HG03439 (cell line): Measurements from ENCODE around the gene C2orf81.

Experiments used
- ATAC-seq: cut with Tn5 transposase; IDR thresholded peaks from one replicate; pipeline ENCODE4 v1.9.1; 2021; ENCODE audit warnings: mild to moderate bottlenecking, moderate library complexity; ENCODE audit not compliant: unreplicated experiment

The C2orf81 gene

DNA sequence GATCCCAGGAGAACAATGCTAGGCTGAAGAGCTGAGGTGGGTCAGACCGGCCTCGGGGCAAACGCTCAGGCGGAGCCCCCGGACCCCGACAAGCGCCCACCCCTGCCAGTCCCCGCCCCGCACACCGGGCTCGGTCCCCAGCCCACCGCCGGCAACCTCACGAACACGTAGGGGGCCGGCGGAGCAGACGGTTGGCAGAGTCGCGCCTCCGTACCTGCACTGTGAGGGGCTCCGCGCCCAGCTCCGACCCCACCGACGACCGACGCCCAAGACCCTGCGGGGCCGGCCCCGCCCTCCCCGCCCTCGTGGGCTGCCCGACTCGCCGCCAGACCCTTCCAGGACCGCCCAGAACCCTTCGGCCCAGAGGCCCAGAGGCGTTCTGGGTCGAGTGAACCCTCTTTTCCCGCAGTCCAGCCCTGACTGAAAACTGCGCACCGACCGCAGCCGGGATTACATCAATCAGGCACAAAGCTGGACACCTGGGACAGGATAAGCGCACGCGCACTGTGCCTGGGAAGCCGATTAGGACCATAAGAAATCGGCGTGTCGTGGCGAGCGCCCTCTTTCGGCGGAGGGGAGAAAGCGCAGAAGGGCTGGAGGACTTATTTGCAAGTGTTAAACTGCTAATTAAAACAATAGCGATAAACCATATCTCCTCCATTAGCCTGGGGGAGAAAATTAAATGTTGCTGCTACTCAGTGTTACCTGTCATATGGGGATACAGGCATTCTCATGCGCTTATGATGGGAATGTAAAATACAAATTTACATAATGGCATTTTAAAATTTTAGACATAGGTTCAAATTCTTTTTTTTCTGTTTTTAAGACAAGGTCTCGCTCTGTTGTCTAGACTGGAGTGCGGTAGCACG, 29.6 kb downstream of the C2orf81 start:
- ATAC-seq, result peak; percentile 71

DNA sequence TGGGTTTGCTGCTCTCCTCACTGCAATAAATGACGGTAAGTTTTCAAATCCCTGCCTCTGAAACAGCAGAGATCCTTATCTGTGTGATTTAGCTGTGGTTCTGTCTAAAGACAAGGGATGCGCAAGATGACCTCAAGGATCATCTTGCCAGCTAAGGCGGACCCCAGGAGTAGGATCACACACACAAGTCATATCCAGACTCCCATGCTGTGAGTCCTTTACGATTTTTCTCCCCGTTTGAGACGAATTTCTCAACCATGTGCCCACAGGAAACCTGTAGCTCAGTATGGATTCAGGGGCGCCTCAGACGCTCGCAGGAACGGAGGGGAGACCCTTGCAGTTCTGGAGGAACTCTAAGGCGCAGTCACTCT, 30.2 kb downstream of the C2orf81 start:
- no peak for ATAC-seq

DNA sequence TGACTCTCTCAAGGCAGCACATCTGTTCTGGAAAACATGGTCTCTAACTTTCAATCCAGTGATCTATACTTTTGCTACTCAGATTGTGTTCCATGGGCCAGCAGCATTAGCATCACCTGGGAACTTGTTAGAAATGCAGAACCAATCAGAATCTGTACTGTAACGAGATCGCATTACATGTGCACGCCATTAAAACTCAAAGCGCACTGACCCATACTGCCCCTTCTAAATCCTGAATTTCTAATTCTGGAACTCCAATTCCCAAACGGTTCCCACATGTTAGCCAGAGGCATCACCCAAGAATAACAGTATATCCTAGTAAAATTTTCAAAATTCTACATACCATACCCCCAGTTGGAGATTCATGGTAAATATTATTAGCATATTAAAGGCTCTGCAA, 30.8 kb downstream of the C2orf81 start:
- no peak for ATAC-seq

DNA sequence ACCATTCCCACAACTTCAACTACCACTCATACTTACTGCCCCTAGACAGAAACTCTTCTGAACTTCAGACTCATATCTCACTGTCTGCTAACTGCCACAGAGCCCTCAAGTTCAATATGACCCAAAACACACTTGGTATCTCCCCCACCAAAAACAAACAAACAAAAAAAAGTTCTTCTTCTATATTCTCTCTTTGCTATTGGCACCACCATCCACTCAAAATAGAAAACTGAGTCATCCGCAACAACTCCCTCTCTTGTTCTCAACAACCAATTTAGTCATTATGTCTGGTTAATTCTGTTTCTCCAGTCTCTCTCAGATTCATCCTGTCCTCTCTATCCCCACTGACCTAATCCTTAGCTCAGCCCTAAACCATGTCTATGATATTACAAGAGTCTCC, 34.1 kb downstream of the C2orf81 start:
- ATAC-seq, result no peak

DNA sequence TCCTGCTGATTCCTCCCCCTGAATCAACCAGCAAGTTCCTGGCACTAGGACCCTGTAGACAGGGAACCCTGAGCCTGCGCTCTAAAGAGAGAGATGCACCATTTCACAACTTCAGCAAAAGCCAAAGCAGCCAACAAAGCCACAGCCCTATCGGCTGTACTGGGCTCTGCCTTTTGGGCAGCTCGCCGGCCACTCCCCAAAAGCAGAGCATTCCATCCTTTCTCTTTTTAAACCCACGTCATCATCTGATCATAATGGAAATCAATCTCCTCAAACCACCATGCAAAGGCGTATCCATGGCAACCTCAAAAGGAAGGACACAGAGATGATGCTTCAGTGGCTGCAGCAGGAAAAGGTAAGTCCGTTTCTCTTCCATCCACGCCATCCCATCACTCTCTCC, 36.0 kb downstream of the C2orf81 start:
- ATAC-seq, result no peak

DNA sequence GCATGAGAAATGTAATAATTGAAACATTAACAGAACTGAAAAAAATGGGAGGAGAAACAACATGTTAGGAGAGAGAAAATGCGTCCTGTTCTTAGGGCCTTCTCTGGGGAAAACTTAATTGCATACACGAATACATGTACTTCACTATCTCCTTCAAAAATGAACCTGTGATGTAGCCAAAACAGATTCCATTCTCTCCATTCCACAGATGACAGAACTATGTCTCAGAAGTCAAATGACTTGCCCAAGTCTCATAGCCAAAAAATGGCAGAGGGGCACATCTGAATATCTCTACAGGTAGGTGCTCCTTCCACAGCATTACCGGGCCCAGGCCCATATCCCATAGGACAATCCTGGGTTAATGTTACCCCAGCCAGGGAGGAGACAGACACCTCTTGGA, 37.4 kb downstream of the C2orf81 start:
- ATAC-seq, result no peak

DNA sequence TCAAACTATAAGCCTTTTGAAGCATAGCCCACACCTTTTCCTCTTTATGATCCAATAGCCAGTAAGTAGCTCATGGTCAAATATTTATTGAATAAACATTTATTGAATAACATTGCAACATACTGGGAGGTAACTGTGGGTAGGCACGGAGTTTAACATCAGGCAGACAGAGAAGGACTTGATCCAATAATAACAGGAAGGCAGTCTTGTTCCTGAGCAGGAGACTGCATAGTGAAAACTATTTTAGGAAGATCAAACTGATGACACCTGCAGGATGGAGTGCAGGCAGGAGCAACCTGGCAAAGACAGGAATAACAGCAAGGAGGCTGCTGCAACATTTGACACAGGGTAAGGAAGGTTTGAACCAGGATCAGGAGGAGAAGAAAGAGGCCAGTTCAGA, 38.2 kb downstream of the C2orf81 start:
- ATAC-seq, result no peak

DNA sequence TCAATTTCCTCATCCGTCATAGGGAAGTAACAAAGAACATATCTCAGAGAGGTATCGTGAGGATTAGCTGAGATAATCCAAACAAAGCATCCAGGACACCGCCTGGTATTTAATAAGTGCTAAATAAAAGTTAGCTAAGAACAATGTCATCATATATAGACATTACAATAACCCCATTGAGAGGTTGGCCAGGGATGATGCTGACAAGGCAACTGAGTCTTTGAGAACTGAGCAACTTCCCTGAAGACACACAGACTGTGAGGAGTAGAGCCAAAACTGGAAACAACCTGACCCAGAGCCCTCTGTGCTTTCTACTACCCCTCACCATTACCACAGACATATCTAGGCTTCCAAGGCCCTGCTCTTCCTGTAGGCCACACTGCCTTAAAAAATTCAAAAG, 39.7 kb downstream of the C2orf81 start:
- ATAC-seq, result no peak

DNA sequence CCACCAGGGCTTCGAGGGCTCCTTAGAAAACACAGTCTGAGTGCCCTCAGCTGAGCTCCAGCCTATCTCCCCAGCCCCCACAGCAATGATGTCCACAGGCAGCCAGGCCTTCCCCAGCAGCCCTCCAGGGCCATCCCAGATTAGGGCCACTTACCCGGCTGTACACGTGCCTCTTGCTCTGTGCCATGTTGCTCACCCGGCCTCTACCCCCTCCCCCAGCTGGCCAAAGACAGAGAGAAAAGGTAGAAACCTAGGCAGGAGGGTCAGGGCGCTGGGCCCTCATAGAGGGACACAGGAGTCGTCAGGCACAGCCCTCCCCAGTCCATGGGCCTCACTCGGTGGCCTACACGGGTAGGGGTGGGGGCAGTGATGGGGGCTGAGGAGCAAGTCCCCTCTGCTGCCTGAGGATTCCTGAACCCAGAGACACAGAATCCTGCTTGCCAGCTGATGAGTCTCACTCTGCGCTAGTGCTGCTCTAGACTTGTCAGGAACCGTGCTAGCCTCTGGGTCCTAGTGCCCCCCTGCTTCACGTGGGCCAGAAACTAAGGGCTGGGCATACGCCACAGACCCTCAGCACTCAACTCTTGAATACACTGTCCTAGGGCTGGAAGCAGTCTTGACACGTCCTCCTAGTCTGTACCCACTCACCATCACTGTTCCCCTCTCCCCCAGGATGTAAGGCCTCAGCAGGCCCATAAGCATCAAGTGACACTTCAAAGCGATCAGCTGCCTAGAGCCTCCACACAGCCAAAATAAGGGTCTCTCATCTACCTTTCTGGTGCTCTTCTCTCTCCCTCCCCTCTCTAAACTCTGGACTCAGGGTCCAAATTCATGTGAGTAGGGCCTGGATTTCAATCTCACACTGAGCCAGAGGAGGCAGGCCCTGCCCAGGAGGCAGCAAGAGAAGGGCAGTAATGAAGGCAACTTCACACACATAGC, 41.3 kb downstream of the C2orf81 start, which contains the start of gene DCTN1:
TSS of gene DCTN1 (minus strand) at position 461 of the 939 bp plus-strand sequence. CDS start at position 187, 274 bp downstream.
- no peak for ATAC-seq

DNA sequence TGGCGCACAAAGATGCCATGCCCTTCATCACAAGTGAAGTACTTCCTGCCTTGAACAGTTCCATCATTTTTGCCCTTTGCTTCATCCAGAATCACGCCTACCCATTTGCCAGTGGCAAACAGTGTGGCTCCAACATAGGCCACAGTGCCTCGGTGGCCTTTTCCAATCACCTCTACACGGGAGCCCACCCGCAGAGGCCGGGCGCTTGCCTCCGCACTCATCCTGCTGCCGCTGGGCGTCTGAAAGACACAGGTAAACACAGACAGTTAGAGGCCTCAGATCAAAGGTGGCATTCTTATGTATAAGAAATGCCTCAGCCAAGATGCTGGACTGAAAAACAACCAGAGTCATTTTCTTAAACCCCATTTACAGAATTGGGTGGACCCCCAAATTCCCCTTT, 43.4 kb downstream of the C2orf81 start:
- no peak for ATAC-seq

DNA sequence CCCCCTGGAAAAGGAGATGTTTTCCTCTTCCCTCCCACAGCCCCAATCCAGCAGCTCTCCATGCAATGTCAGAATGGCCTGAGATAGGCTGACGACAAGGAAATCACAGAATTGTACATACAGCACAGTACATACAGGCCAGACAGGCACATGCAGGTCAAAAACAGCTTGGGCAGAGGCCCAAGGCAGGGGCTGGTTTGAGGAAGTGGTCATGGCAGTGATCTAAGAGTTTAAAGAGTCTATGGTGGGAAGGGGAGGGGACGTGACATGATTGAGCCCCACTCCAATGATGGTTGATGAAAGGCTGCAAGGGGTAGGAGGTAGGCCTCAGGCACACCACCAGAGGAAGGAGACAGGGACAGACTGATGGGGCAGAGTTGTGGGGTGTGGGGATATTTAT, 45.6 kb downstream of the C2orf81 start:
- no peak for ATAC-seq

DNA sequence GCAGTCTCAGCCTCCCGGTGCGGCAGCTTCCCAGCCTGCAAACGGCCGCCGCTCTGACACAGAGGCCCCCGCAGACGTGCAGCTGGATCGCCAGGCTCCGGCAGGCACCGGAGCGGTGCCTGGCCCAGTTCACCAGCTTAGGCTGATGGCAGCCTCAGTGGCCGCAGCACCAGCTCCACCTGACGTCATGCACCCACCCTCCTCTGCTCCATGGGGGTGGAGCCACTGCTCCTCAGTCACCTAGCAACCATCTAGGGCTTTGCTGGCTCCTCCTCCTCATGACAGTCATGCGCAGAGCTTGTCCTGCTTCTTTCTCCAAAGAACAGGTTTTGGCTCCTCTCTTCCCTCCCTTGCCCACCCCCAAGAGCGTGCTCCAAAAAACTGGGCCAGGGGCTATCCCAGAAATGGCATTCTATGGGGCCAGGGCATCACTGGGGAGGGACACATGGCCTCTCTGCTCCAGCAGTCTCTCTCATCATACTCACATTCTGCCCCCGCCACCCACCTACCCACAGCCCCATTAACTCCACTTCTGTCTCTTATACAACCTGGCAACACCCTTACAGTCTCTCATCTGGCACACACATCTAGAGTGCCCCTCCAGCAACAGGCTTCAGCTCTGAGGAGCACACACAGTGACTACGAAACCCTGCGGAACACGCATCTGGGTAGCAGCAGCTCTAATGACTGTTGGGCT, 46.8 kb downstream of the C2orf81 start:
- no peak for ATAC-seq

DNA sequence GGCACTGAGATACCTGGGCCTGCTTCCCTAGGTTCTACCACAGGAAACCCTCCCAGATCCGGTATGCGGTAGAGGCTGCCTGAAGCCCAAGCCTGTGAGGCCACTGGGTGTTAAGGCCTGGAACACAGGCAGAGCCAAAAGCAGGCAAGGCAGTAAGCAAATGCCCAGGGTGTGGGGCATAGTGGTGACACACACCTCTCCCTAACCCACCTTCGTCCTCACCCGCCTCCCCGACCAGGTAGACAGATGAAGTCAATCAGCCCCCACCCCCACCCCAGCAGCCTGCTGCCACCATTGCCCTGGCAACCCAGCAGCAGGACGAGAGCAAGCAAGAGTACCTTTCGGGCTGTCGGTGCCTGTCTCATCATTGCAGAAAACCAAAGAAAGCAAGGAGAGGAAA, 47.4 kb downstream of the C2orf81 start:
- ATAC-seq, result no peak

DNA sequence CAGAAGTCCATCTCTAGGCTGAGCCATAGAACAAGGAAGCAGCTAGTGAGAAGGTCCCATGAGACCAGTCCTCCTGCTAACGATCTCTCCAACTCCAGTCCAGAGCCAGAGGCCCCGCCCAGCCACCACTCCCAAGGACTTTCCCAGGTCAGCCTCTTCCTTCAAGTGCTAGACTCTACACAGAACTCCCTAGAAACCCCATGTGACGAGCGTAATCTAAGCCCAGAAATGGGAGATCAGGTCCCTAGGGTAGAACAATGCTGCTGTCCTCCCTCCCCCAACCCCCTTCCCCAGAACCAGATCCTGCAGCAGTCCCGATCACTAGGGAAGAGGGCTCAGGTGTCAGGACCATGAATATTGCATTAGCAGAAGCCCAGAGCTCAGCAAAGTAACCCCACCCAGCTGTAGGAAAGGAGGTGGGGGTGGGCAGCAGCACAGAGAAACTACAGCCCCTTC, 48.2 kb downstream of the C2orf81 start:
- no peak for ATAC-seq

DNA sequence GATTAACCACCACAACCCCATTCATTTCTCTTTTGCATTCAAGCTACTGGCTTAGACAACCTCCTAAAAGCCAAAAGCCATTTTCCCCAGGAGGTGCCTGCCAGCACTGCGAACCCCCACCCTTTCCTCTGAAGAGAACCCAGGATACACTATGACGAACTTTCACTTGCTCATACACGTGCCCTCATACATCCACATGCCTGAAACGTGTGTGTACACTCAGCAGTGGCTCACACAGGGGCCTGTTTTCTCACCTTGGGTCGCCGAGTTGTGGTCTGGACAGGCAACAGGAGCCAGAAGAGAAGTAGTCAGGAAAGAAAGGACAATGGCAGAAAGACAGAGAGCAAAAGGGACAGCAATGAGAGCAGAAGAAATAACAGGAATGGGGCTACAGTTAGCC, 48.7 kb downstream of the C2orf81 start:
- no peak for ATAC-seq

DNA sequence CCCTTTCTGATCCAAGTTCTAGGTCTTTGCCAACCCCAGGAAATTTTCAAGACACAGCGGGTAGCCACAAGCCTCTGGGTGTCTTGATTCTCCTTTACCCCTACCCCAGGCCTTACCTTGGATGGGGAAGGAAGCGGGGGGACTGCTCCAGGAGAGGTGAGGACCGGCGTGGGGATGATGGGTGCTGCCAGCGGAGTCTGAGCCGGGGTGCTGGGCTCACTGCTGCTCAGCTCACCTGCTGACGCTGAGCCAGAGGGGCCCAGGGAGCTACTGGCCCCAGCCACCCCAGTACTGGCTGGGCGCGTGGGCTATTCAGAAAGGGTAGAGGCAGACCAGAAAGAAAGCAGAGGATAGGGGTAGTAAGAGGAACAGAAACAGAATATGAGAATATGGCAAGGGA, 50.0 kb downstream of the C2orf81 start:
- no peak for ATAC-seq

DNA sequence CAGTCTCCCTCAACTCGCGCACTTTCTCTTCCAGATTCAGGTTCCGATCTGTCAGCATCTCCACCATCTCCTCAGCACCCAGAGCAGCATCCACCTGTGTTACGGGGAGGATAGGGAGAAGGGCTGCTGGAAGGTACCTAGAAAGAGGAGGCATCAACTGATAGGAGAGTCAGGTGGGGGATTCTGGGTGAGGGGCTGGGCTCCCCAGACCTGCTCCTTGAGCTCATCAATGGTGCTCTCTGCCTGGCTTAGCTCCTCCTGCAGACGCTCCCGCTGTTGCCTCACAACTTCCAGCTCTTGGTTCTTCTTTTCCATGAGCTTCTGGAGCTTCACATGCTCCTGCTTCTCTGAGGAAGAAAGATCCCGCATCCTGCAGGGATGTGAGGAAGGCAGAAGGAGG, 51.4 kb downstream of the C2orf81 start:
- ATAC-seq, result no peak

DNA sequence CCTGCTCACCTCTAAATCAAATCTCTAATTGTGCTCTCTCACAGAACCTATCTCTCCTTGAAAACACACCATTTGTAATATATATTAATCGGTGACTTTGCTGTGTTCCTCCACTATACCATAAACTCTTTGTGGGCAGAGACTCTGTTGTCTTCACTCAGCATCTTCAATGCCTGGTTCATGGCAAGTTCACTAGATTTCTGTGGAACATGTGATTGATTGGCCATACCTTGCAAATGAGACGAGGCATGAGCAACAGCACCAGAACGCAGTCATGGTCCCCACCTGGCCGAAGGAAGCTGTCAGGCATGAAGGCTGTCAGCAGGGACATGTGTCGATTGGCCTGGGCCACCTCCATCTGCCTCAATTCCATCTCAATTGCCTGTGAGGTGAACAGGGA, 52.9 kb downstream of the C2orf81 start:
- no peak for ATAC-seq

DNA sequence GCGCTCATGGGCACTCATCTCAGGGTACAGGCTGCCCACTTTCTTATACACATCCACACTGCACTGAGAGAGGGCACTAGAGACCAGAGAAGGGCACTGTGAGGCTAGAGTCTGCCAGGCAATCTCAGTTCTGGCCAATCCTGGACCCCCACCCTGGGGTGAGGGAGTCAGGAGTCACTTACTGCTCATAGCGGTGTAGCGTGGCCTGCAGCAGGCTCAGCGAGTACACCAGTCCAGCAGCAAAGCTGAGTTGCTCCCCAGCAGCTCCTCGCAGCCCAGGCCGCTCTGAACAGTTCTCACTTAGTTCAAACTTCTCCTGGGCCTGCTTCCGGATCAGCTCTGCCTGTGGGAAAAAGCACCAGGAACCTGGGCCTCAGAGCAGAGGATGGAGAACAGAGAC, 53.6 kb downstream of the C2orf81 start:
- ATAC-seq, result no peak

DNA sequence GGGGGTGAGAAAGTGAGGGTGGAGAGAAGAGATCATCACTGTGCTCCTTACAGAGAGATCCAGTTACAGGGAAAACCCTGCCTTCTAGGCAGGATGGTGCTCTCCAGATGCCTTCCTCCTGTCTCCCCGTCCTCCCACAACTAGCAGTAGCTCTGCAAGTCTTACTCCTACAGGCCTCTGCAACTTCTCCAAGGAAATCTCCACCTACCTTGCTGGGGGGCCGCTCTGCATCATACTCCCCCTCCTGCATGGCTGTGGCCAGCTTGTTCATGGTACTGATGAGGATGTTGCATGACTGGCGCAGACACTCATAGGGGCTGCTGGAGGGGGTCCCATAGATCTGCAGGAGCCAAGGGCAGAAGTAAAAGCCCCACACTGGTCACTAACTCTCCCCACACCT, 55.4 kb downstream of the C2orf81 start:
- ATAC-seq, result no peak
